PC-3 (cell line): Measurements from ENCODE around the gene FAM120AOS. TPM values are rescaled to one million over a fixed set of nuclear protein-coding genes. Genes with fewer than 3 reads are reported as not detected.
A peak's percentile ranks its signal among the peaks of the same experiment; 100 is the strongest.

Source experiments
- ATAC-seq: fragments of 200-7000 bp; cut with Tn5 transposase; 2 replicates; pipeline ENCODE4 v1.9.1; 2020; ENCODE audit warnings: mild to moderate bottlenecking, moderate library complexity
- Bru-seq: library from RNA; stranded (reverse); fragments of 400-500 nt; gene quantifications from one replicate; lab custom pipeline; 2021; lab: Mats Ljungman, UMichigan
- BruChase-seq, 2 experiments: library from RNA; stranded (reverse); fragments of 400-500 nt; gene quantifications; one replicate each; lab custom pipeline; 2021; lab: Mats Ljungman, UMichigan
- BruUV-seq: library from RNA; stranded (reverse); fragments of 400-500 nt; replicated peaks from 2 replicates; lab custom pipeline; 2021; lab: Mats Ljungman, UMichigan
- CTCF ChIA-PET: fragments of 300-600 bp; sonication (Branson Sonifier 250); formaldehyde crosslinking; loops from one replicate; lab custom pipeline; 2022; ENCODE audit warnings: antibody characterized with exemption; lab: Charles Lee
- POLR2A ChIA-PET: fragments of 300-600 bp; sonication (Branson Sonifier 250); formaldehyde crosslinking; loops from one replicate; lab custom pipeline; 2022; ENCODE audit warnings: antibody characterized with exemption; ENCODE audit not compliant: unreplicated experiment; lab: Charles Lee
- DNase-seq: peaks from one replicate; pipeline ENCODE4 v3.0.0-alpha.2; 2015
- H2AFZ ChIP-seq: fragments of 300-600 bp; sonication (generic); 2 replicates; pipeline ENCODE4 v1.6.0; 2016; ENCODE audit warnings: antibody characterized with exemption, low read length
- H3F3A ChIP-seq: fragments of 300-600 bp; sonication (generic); one replicate; pipeline ENCODE4 v1.6.0; 2017; ENCODE audit warnings: antibody characterized with exemption, low read length, control low read depth, mild to moderate bottlenecking; ENCODE audit not compliant: unreplicated experiment
- H3K27ac ChIP-seq: fragments of 300-600 bp; sonication (generic); 2 replicates; pipeline ENCODE4 v1.5.1; 2016; ENCODE audit warnings: mild to moderate bottlenecking, low read length
- H3K27me3 ChIP-seq: fragments of 300-600 bp; sonication (generic); 2 replicates; pipeline ENCODE4 v1.6.1; 2016; ENCODE audit warnings: low read length, mixed read lengths
- H3K36me3 ChIP-seq: fragments of 300-600 bp; sonication (generic); 2 replicates; pipeline ENCODE4 v1.6.1; 2016; ENCODE audit warnings: low read depth, mixed run types, low read length, mixed read lengths
- H3K4me1 ChIP-seq: fragments of 300-600 bp; sonication (generic); 2 replicates; pipeline ENCODE4 v1.5.1; 2016; ENCODE audit warnings: low read length; ENCODE audit not compliant: insufficient read depth
- H3K4me2 ChIP-seq: fragments of 300-600 bp; sonication (generic); 2 replicates; pipeline ENCODE4 v1.6.0; 2016; ENCODE audit warnings: low read length
- H3K4me3 ChIP-seq: fragments of 300-600 bp; sonication (generic); 2 replicates; pipeline ENCODE4 v1.5.1; 2016; ENCODE audit warnings: mild to moderate bottlenecking, low read length, mixed read lengths
- H3K79me2 ChIP-seq: fragments of 300-600 bp; sonication (generic); 2 replicates; pipeline ENCODE4 v1.6.1; 2017; ENCODE audit warnings: low read length, mixed read lengths
- H3K9ac ChIP-seq: fragments of 300-600 bp; sonication (generic); 2 replicates; pipeline ENCODE4 v1.6.0; 2016; ENCODE audit warnings: mild to moderate bottlenecking, low read length
- H3K9me2 ChIP-seq: fragments of 300-600 bp; sonication (generic); replicated peaks from 2 replicates; pipeline ENCODE4 v1.6.1; 2016; ENCODE audit warnings: mixed run types, low read length, mixed read lengths
- H3K9me3 ChIP-seq: fragments of 300-600 bp; sonication (generic); 2 replicates; pipeline ENCODE4 v1.6.1; 2016; ENCODE audit warnings: low read length, mixed read lengths
- H4K20me1 ChIP-seq: fragments of 300-600 bp; sonication (generic); 2 replicates; pipeline ENCODE4 v1.6.1; 2016; ENCODE audit warnings: low read length, mixed read lengths
- EZH2 ChIP-seq: fragments of 300-600 bp; sonication (generic); IDR thresholded peaks from one replicate; pipeline ENCODE4 v1.6.1; 2017; ENCODE audit warnings: antibody characterized with exemption, mild to moderate bottlenecking, low read length; ENCODE audit not compliant: unreplicated experiment
- EZH2phosphoT487 ChIP-seq: fragments of 300-600 bp; sonication (generic); IDR thresholded peaks from 2 replicates; pipeline ENCODE4 v1.6.1; 2018; ENCODE audit warnings: mild to moderate bottlenecking, antibody characterized with exemption, low read length, borderline replicate concordance
- intact Hi-C: fragments of 100-400 bp; cut with micrococcal nuclease; formaldehyde crosslinking; loops from 2 replicates; pipeline ENCODE4 v1.9.0; 2023
- long read RNA-seq: library from polyadenylated mRNA; unstranded; transcript quantifications from one replicate; pipeline ENCODE4 v2.0.0, GENCODE V29; 2021; ENCODE audit not compliant: unreplicated experiment
- total RNA-seq: library from RNA; depleted of rRNA; stranded (reverse); fragments of >200 nt; gene quantifications from 2 replicates; pipeline ENCODE4 v1.2.3, GENCODE V29; 2014; rRNA removed
- TF ChIP-seq, protein P1 (sequence below): fragments of 300-600 bp; sonication (generic); conservative IDR thresholded peaks from 2 replicates; pipeline ENCODE4 v1.5.1; 2017; ENCODE audit warnings: antibody characterized with exemption, low read depth, mild to moderate bottlenecking, low read length

Gene FAM120AOS
- total RNA-seq = 37.6 and 39.8 TPM in 2 replicates
- percentile 68 among the genes with signal in this experiment for Bru-seq, nascent RNA
- BruChase-seq, experiment 1, labeled RNA remaining after a 6-hour chase = percentile 86 among the genes with signal in this experiment
- percentile 78 among the genes with signal in this experiment for BruChase-seq, experiment 2, labeled RNA remaining after a 2-hour chase
- long read RNA-seq, transcript FAM120AOS-206 (4 exons, 1,491 nt) = minor isoform, 39 of 126 reads
- long read RNA-seq, transcript FAM120AOS-207 (3 exons, 1,905 nt) = minor isoform, 5 of 126 reads
- long read RNA-seq, transcript FAM120AOS-202 (3 exons, 1,800 nt) = major isoform, 42 of 126 reads
- long read RNA-seq, partial matches to known transcripts = 3 of 126 reads
- long read RNA-seq, other reads (novel, unspliced or antisense) = 28 of 126 reads

DNA sequence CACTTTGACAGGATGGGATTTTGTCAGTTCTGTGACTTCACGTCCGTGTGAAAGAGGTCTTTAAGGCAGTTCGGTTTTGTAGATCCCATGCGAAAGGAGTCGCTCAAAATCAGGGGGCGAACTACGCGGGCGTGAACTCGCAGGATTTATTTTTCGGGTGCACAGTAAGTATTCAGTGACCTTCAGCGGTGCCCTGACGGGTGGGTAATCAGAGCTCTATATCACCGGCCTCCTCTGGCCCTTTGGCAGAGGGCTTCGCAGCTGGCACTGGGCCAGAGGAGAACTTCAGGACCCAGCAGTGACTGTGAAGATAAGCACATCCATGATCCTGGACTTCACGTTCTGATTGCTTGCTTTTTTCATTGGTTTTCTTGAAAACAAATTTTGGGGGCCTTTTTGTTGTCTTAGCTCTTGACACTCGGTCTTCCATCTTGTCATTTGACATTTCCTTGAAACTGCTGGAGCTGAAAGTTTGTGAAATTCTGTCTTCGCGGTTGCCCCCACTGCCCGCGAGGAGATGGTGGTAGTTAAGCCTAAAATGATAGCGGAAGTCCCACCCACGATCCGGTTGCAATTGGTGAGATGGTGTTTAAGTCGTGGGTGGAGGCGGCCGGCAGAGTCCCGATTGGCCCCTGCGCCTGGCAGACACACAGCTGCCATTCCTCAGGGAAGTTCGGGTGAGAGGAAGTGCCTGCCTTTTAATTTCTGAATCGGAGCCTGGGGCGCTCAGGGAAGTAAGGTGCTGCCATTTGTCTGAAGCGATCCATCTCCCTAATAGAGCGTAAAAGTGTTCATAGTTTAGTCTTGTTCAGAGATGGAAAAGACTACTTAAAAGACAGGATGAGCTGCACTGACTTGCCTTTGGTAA, at the start of gene FAM120AOS:
FAM120AOS (minus strand) TSS at position 535 of the 868 bp plus-strand sequence. CDS start 872 bp downstream, outside the sequence.
- intact Hi-C loops = no loop called here
- H4K20me1 ChIP-seq = peaks cover 33% of the 10 kb centered on the region

DNA sequence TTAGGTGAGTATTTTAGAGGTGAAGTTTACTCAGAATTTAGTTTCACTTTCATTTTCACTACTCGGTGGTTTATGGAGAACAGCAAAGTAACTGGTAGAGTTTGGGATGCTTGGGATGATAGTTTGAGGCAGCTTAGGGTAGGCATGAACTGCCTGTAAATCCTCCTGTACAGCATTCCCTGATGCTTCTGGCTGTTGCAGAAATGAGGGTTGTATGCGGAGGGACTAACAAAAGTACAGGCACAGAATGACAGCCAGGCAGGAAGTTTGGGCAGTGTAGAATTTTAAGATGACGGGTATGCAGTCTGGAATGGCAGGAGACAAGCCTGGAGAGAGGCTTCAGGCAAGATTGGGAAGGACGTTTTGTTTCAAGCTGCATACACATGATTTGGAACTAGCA, 48.0 kb upstream of the FAM120AOS start:
- ChIA-PET POLR2A (no interaction called here), CTCF (no interaction called here)
- no TSS peak for BruUV-seq
- no peak for DNase-seq
- Histone ChIP-seq H3K9me3 (no peaks in the 10 kb centered on the region), H3K4me3 (peak overlapping the region; percentile 27; the same call in 1 of the 2 replicates), H3K9me2 (no peaks in the 10 kb centered on the region), H3K27ac (no peak overlapping the region), H3F3A (no peaks in the 10 kb centered on the region), H2AFZ (no peak overlapping the region), H3K9ac (no peak overlapping the region), H3K4me2 (peak overlapping the region; percentile 51), H3K36me3 (peaks cover 15% of the 10 kb centered on the region), H3K27me3 (no peaks in the 10 kb centered on the region), H3K79me2 (peaks cover 16% of the 10 kb centered on the region), H4K20me1 (no peaks in the 10 kb centered on the region), H3K4me1 (no peaks in the 10 kb centered on the region)
- no peak for TF ChIP-seq EZH2
- no peak for TF ChIP-seq EZH2phosphoT487
- TF ChIP-seq, protein P1, sequence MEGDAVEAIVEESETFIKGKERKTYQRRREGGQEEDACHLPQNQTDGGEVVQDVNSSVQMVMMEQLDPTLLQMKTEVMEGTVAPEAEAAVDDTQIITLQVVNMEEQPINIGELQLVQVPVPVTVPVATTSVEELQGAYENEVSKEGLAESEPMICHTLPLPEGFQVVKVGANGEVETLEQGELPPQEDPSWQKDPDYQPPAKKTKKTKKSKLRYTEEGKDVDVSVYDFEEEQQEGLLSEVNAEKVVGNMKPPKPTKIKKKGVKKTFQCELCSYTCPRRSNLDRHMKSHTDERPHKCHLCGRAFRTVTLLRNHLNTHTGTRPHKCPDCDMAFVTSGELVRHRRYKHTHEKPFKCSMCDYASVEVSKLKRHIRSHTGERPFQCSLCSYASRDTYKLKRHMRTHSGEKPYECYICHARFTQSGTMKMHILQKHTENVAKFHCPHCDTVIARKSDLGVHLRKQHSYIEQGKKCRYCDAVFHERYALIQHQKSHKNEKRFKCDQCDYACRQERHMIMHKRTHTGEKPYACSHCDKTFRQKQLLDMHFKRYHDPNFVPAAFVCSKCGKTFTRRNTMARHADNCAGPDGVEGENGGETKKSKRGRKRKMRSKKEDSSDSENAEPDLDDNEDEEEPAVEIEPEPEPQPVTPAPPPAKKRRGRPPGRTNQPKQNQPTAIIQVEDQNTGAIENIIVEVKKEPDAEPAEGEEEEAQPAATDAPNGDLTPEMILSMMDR = no peak
- intact Hi-C loops = no loop called here
- no peak for ATAC-seq

More for the DNA sequence above, at the start of gene FAM120AOS:
- CTCF ChIA-PET = no interaction called here
- no peak within 1 kb of the TSS for H2AFZ ChIP-seq
- peak within 1 kb of the TSS; percentile 82 for H3K4me3 ChIP-seq
- H3K9me3 ChIP-seq = no peaks in the 10 kb centered on the region
- H3F3A ChIP-seq = no peaks in the 10 kb centered on the region
- H3K36me3 ChIP-seq = no peaks in the 10 kb centered on the region; the same call in none of the 2 replicates
- BruUV-seq = TSS peak; percentile 39
- no peaks in the 10 kb centered on the region for H3K27me3 ChIP-seq
- peak within 1 kb of the TSS; percentile 85 for H3K4me2 ChIP-seq
- ATAC-seq (peak; percentile 65), DNase-seq (peak; percentile 87)
- peak within 1 kb of the TSS; percentile 94 for H3K9ac ChIP-seq
- POLR2A ChIA-PET = no interaction called here
- TF ChIP-seq, protein P1 = no peak
- no peak for TF ChIP-seq EZH2phosphoT487
- no peak for TF ChIP-seq EZH2
- H3K27ac ChIP-seq = peak within 1 kb of the TSS; percentile 58; the same call in 1 of the 2 replicates
- H3K79me2 ChIP-seq = peaks cover 83% of the 10 kb centered on the region
- no peaks in the 10 kb centered on the region for H3K9me2 ChIP-seq
- H3K4me1 ChIP-seq = peaks cover 19% of the 10 kb centered on the region
